Suprapubic skin (tissue), 4 donors: Measurements from ENCODE around the gene NMD3. TPM values are rescaled to one million over a fixed set of nuclear protein-coding genes. Genes with fewer than 3 reads are reported as not detected.

Source experiments
- DNase-seq, 2 donors: peaks; one replicate each; pipeline ENCODE4 v3.0.0-alpha.2; 2019; ENCODE audit warnings: low spot score in 2 of 2
- H3K27ac ChIP-seq: fragments of 200-600 bp; sonication (generic); one replicate; pipeline ENCODE4 v1.5.1; 2019
- H3K27me3 ChIP-seq: fragments of 200-600 bp; sonication (generic); one replicate; pipeline ENCODE4 v1.5.1; 2019
- H3K36me3 ChIP-seq: fragments of 200-600 bp; sonication (generic); one replicate; pipeline ENCODE4 v1.5.1; 2019
- H3K4me1 ChIP-seq: fragments of 200-600 bp; sonication (generic); one replicate; pipeline ENCODE4 v1.5.1; 2019
- H3K4me3 ChIP-seq: fragments of 200-600 bp; sonication (generic); one replicate; pipeline ENCODE4 v1.5.1; 2019; ENCODE audit warnings: mild to moderate bottlenecking
- H3K9me3 ChIP-seq: fragments of 200-600 bp; sonication (generic); one replicate; pipeline ENCODE4 v1.5.1; 2019
- EP300 ChIP-seq: sonication (generic); formaldehyde crosslinking; IDR thresholded peaks from one replicate; pipeline ENCODE4 v1.6.1; 2017; ENCODE audit warnings: antibody characterized with exemption
- POLR2A ChIP-seq, 2 donors: fragments of 450-650 bp; IDR thresholded peaks; one replicate each; pipeline ENCODE4 v1.6.1; 2017; ENCODE audit warnings: antibody characterized with exemption in 2 of 2, mild to moderate bottlenecking in 2 of 2, moderate library complexity in 2 of 2
- POLR2AphosphoS5 ChIP-seq, 3 donors: sonication (generic); formaldehyde crosslinking; IDR thresholded peaks; one replicate each; pipeline ENCODE4 v1.6.1; 2017; ENCODE audit warnings: antibody characterized with exemption in 3 of 3
- WGBS: methylation state at CpG from one replicate; pipeline ENCODE4 v1.1.5; 2018; 5-methylcytosine and 5-hydroxymethylcytosine counted together
- total RNA-seq, 4 donors: library from RNA; depleted of rRNA; stranded (reverse); fragments of >200 nt; gene quantifications; one replicate each; pipeline ENCODE4 v1.1.0, GENCODE V29; 2016
- TF ChIP-seq, protein P1 (sequence below), 2 donors: fragments of 200-600 bp in 1 of 2; fragments of 450-650 bp in 1 of 2; sonication (generic) in 1 of 2; IDR thresholded peaks; one replicate each; pipeline ENCODE4 v1.5.1; 2016 to 2019; ENCODE audit warnings: antibody characterized with exemption in 2 of 2, mild to moderate bottlenecking in 1 of 2, moderate library complexity in 1 of 2

NMD3 gene
- total RNA-seq, 4 donors from 2014 or later: 30.8 to 52.2 (median 36.2) TPM

DNA sequence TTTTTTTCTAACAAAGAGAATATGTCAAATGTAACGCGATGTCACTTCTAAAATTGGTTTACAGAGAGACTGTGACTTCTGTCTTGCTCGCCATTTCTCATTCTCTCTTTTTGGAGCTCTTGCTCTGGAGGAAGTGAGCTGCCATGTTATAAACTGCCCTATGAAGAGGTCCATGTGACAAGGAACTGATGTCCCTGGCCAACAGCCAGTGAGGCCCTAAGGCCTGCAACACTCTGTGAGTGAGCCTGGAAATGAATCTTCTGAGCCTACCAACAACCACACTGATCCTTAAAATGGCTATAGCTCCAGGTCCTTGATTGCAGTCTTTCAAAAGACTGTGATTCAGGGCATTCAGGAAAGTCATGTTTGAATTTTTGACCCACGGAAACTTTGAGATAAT lies 49.9 kb downstream of the NMD3 start:
- 95% methylated on average over 4 of the region's 4 CpGs for WGBS
- Histone ChIP-seq H3K4me3 (no peak overlapping the region), H3K4me1 (peaks cover 10% of the 10 kb centered on the region), H3K9me3 (no peaks in the 10 kb centered on the region), H3K27ac (no peak overlapping the region), H3K36me3 (no peaks in the 10 kb centered on the region), H3K27me3 (no peaks in the 10 kb centered on the region)
- DNase-seq: no peak
- TF ChIP-seq POLR2AphosphoS5 (IDR thresholded peaks at IDR 0.05): no peak
- TF ChIP-seq, protein P1, sequence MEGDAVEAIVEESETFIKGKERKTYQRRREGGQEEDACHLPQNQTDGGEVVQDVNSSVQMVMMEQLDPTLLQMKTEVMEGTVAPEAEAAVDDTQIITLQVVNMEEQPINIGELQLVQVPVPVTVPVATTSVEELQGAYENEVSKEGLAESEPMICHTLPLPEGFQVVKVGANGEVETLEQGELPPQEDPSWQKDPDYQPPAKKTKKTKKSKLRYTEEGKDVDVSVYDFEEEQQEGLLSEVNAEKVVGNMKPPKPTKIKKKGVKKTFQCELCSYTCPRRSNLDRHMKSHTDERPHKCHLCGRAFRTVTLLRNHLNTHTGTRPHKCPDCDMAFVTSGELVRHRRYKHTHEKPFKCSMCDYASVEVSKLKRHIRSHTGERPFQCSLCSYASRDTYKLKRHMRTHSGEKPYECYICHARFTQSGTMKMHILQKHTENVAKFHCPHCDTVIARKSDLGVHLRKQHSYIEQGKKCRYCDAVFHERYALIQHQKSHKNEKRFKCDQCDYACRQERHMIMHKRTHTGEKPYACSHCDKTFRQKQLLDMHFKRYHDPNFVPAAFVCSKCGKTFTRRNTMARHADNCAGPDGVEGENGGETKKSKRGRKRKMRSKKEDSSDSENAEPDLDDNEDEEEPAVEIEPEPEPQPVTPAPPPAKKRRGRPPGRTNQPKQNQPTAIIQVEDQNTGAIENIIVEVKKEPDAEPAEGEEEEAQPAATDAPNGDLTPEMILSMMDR (IDR thresholded peaks at IDR 0.05): no peak
- TF ChIP-seq EP300: no peak
- TF ChIP-seq POLR2A (IDR thresholded peaks at IDR 0.05): no peak

DNA sequence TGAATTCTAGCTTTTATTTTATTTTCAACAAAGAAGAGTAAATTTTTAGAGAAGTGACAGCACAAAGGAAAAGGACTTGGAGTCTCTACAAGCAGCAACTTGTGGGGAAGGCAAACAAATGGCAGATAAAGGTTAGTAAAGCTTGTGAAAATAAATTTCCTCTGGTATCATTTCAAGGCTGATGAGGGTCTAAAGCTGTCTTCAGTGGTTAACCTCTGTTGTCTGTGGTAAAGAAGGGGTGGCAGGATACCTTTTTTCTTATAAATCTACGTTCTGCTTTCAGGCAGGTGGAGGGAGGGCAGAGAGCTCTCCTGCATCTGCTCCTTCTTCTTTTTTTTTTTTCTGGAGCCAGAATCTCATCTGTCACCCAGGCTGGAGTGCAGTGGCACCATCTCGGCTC lies 50.5 kb downstream of the NMD3 start:
- H3K4me1 ChIP-seq: peaks cover 8% of the 10 kb centered on the region
- H3K27ac ChIP-seq: no peak overlapping the region
- DNase-seq: no peak
- TF ChIP-seq, protein P1 (IDR thresholded peaks at IDR 0.05): no peak
- TF ChIP-seq POLR2AphosphoS5 (IDR thresholded peaks at IDR 0.05) (no peak), EP300 (no peak), POLR2A (IDR thresholded peaks at IDR 0.05) (no peak)
- no peaks in the 10 kb centered on the region for H3K36me3 ChIP-seq
- WGBS: 93% methylated on average over 2 of the region's 2 CpGs
- no peaks in the 10 kb centered on the region for H3K9me3 ChIP-seq
- H3K4me3 ChIP-seq: no peak overlapping the region
- no peaks in the 10 kb centered on the region for H3K27me3 ChIP-seq

GRCh38 chr3:161272524-161272923 lies 51.4 kb downstream of the NMD3 start:
- Histone ChIP-seq H3K27me3 (no peaks in the 10 kb centered on the region), H3K4me1 (peaks cover 6% of the 10 kb centered on the region), H3K9me3 (no peaks in the 10 kb centered on the region), H3K36me3 (no peaks in the 10 kb centered on the region), H3K27ac (no peak overlapping the region), H3K4me3 (no peak overlapping the region)
- TF ChIP-seq, protein P1 (IDR thresholded peaks at IDR 0.05): no peak
- TF ChIP-seq EP300: no peak
- no peak for TF ChIP-seq POLR2AphosphoS5 (IDR thresholded peaks at IDR 0.05)
- TF ChIP-seq POLR2A (IDR thresholded peaks at IDR 0.05): no peak
- 96% methylated on average over 2 of the region's 2 CpGs for WGBS
- DNase-seq: no peak

DNA sequence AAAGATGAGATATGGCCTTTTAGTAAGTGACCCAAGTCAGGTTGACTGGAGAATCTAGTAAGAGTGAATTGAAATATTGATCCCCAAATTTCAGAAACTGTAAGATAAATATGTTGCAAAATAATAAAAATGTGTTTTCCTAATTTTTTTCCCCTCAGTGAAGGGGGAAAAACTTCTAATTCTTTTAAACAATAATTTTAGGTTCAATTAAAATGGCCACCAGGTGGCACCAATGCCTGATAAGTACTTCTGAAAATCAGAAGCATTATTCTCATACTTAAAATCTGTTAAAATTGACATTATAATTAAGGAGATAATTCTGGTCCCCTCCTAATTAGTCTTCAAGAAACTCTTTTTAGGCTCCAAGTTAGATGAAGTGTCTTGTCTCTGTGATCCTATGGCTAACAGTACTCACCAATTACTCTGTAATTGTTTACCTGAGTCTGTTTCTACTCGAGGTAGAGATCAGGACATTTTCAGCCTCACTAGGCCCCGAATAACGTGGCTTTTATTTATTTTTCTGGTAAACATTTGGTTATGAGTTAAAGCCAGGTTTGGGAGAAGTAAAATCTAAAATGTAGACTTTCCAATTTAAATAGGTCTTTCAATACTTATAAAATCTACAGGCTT lies 52.6 kb downstream of the NMD3 start:
- H3K27ac ChIP-seq: no peak overlapping the region
- TF ChIP-seq POLR2AphosphoS5 (IDR thresholded peaks at IDR 0.05): no peak
- TF ChIP-seq, protein P1 (IDR thresholded peaks at IDR 0.05): peak; percentile 24 to 33
- no peak for TF ChIP-seq POLR2A (IDR thresholded peaks at IDR 0.05)
- DNase-seq: no peak
- H3K36me3 ChIP-seq: no peaks in the 10 kb centered on the region
- peaks cover 8% of the 10 kb centered on the region for H3K9me3 ChIP-seq
- 55% methylated on average over 3 of the region's 3 CpGs for WGBS
- H3K4me3 ChIP-seq: no peak overlapping the region
- H3K27me3 ChIP-seq: no peaks in the 10 kb centered on the region
- H3K4me1 ChIP-seq: peaks cover 6% of the 10 kb centered on the region

- no peak for DNase-seq
- TF ChIP-seq EP300 (no peak), POLR2A (IDR thresholded peaks at IDR 0.05) (no peak), POLR2AphosphoS5 (IDR thresholded peaks at IDR 0.05) (no peak)
- TF ChIP-seq, protein P1 (IDR thresholded peaks at IDR 0.05): peak; percentile 20 to 34
- Histone ChIP-seq H3K27ac (no peak overlapping the region), H3K4me1 (peaks cover 6% of the 10 kb centered on the region), H3K27me3 (no peaks in the 10 kb centered on the region), H3K4me3 (no peak overlapping the region), H3K9me3 (peaks cover 8% of the 10 kb centered on the region), H3K36me3 (no peaks in the 10 kb centered on the region)
- 68% methylated on average over 4 of the region's 4 CpGs for WGBS
Measured at GRCh38 chr3:161274691-161275298, 53.7 kb downstream of the NMD3 start.
